Measurements from ENCODE around the gene BCL11B. TPM values are rescaled to one million over a fixed set of nuclear protein-coding genes. Genes with fewer than 3 reads are reported as not detected.

The BCL11B gene
- total and polyA plus RNA-seq, 10 of the 15 experiments (the other 5 are each of a cell fraction or from before 2014, with no cell fraction given) = 0.38 to 5.5 (median 1.3) TPM

DNA sequence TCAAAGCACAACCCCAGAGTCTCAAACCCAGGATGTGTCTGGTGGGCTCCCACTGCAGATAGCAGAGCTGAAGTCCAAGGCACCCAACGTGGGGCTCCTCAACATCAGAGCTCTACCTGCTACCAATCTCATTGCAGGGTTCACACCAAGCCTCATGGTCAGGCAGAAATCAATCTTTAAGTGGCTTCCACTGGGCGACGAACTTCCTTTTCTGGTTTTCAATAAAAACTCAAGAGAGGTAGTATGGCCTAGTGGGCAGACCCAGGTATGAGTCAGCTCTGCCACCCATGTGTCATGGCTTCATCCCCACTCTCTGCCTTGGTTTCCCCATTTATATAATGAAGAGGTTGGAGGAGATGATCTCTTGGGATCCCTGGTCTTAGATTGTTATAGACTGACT, 47.0 kb downstream of the BCL11B start:
- 2% methylated on average over 3 of the region's 3 CpGs for WGBS (ENCODE audit: insufficient coverage, insufficient replicate concordance, low lambda C conversion rate, missing lambda C conversion rate)
- H3K36me3 ChIP-seq (ENCODE audit: control insufficient read depth in 2 of 2, insufficient read depth in 2 of 2, low read length in 1 of 2) = no peaks in the 10 kb centered on the region
- H3K4me3 ChIP-seq = no peak overlapping the region
- no peaks in the 10 kb centered on the region for H3K4me1 ChIP-seq (ENCODE audit: control insufficient read depth, insufficient read depth, low read length)
- BruUV-seq (replicated peaks) = no TSS peak
- no peaks in the 10 kb centered on the region for H3K79me2 ChIP-seq (ENCODE audit: control insufficient read depth, insufficient read depth, low read length)
- CTCF ChIA-PET = interaction anchor here (0.6 to 1.5 kb wide), 2 partner anchors 30 to 1627 kb away, joined by 3 read pairs; no protein-coding TSS in a partner anchor
- POLR2A ChIA-PET = interaction anchor here (0.6 kb wide), 1 partner anchor 193 kb away, joined by 3 read pairs; no protein-coding TSS in a partner anchor
- ATAC-seq (no peak), DNase-seq (ENCODE audit: low read depth, low spot score) (no peak), FAIRE-seq (no peak)
- H2AFZ ChIP-seq (ENCODE audit: control insufficient read depth, low read depth, low read length) = no peak overlapping the region
- no peaks in the 10 kb centered on the region for H3K27me3 ChIP-seq (replicated peaks in 1 of 2; ENCODE audit: control insufficient read depth in 2 of 2, insufficient read depth in 2 of 2, low read length in 1 of 2)
- SMC1A ChIA-PET (ENCODE audit: uncharacterized antibody, unreplicated experiment) = no interaction called here
- in situ Hi-C loops (cut with MboI) (no loop called here), intact Hi-C loops (cut with micrococcal nuclease; ENCODE audit: unreplicated experiment) (no loop called here)
- no peaks in the 10 kb centered on the region for H4K20me1 ChIP-seq (ENCODE audit: control insufficient read depth, insufficient read depth)
- H3K9me3 ChIP-seq (replicated peaks; ENCODE audit: control insufficient read depth, insufficient read depth, low read length) = no peaks in the 10 kb centered on the region
- H3K27ac ChIP-seq (ENCODE audit: control insufficient read depth, insufficient read depth) = no peak overlapping the region
- no peak overlapping the region for H3K4me2 ChIP-seq (ENCODE audit: control insufficient read depth, insufficient read depth)
- TF ChIP-seq KLF5 (IDR thresholded peaks at IDR 0.05; ENCODE audit: partially characterized antibody) (no peak), HDAC6 (IDR thresholded peaks at IDR 0.05; ENCODE audit: unreplicated experiment) (no peak), CHD4 (IDR thresholded peaks at IDR 0.05) (no peak), SMARCA5 (IDR thresholded peaks at IDR 0.05) (no peak), BCL11A (IDR thresholded peaks at IDR 0.05; ENCODE audit: low read depth, low read length) (no peak), IKZF1 (conservative IDR thresholded peaks at IDR 0.05) (no peak), SMAD5 (IDR thresholded peaks at IDR 0.05; ENCODE audit: low read depth) (no peak)
- TF ChIP-seq, protein P1, sequence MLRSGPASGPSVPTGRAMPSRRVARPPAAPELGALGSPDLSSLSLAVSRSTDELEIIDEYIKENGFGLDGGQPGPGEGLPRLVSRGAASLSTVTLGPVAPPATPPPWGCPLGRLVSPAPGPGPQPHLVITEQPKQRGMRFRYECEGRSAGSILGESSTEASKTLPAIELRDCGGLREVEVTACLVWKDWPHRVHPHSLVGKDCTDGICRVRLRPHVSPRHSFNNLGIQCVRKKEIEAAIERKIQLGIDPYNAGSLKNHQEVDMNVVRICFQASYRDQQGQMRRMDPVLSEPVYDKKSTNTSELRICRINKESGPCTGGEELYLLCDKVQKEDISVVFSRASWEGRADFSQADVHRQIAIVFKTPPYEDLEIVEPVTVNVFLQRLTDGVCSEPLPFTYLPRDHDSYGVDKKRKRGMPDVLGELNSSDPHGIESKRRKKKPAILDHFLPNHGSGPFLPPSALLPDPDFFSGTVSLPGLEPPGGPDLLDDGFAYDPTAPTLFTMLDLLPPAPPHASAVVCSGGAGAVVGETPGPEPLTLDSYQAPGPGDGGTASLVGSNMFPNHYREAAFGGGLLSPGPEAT (IDR thresholded peaks at IDR 0.05; ENCODE audit: low read depth) = no peak
- TF ChIP-seq, protein P2, sequence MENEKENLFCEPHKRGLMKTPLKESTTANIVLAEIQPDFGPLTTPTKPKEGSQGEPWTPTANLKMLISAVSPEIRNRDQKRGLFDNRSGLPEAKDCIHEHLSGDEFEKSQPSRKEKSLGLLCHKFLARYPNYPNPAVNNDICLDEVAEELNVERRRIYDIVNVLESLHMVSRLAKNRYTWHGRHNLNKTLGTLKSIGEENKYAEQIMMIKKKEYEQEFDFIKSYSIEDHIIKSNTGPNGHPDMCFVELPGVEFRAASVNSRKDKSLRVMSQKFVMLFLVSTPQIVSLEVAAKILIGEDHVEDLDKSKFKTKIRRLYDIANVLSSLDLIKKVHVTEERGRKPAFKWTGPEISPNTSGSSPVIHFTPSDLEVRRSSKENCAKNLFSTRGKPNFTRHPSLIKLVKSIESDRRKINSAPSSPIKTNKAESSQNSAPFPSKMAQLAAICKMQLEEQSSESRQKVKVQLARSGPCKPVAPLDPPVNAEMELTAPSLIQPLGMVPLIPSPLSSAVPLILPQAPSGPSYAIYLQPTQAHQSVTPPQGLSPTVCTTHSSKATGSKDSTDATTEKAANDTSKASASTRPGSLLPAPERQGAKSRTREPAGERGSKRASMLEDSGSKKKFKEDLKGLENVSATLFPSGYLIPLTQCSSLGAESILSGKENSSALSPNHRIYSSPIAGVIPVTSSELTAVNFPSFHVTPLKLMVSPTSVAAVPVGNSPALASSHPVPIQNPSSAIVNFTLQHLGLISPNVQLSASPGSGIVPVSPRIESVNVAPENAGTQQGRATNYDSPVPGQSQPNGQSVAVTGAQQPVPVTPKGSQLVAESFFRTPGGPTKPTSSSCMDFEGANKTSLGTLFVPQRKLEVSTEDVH (IDR thresholded peaks at IDR 0.05; ENCODE audit: low read depth, partially characterized antibody) = no peak
- H3K9ac ChIP-seq (ENCODE audit: control insufficient read depth, insufficient read depth, low read length) = no peak overlapping the region
- RAD21 ChIA-PET (ENCODE audit: unreplicated experiment) = no interaction called here
